Activated CD8-positive, alpha-beta memory T cell treated with anti-CD3 and anti-CD28 coated beads, Interleukin-2, amount 50 U/mL, for 1 hour (primary cell): Measurements from ENCODE around the gene PRR9.
"Not testable (repeated sequence)": the region's sequence is repeated elsewhere in the genome, so short reads cannot be mapped to it uniquely, and the experiment has no call there.

Experiments used
- DNase-seq: peaks from one replicate; pipeline ENCODE4 v3.0.0-alpha.2; 2020; ENCODE audit errors: extremely low read depth

Gene PRR9

GRCh38 chr1:153217212-153217611 lies at the start of gene PRR9:
TSS of gene PRR9 (plus strand) at chr1:153217584. CDS start at chr1:153218145, 561 bp downstream.
- DNase-seq: no peak

- no peak for DNase-seq
Measured at GRCh38 chr1:153168686-153169085, 48.7 kb upstream of the PRR9 start.

- DNase-seq: no peak
Measured at GRCh38 chr1:153174624-153175023, 42.8 kb upstream of the PRR9 start.

- no peak for DNase-seq
Measured at GRCh38 chr1:153178922-153179321, 38.5 kb upstream of the PRR9 start.

- no peak for DNase-seq
Measured at GRCh38 chr1:153180556-153180955, 36.8 kb upstream of the PRR9 start.

GRCh38 chr1:153188301-153188700 lies 29.1 kb upstream of the PRR9 start:
- not testable (repeated sequence) for DNase-seq

GRCh38 chr1:153190373-153190772 lies 27.0 kb upstream of the PRR9 start:
- DNase-seq: no peak

- DNase-seq: no peak
Measured at GRCh38 chr1:153192697-153193096, 24.7 kb upstream of the PRR9 start.

DNA sequence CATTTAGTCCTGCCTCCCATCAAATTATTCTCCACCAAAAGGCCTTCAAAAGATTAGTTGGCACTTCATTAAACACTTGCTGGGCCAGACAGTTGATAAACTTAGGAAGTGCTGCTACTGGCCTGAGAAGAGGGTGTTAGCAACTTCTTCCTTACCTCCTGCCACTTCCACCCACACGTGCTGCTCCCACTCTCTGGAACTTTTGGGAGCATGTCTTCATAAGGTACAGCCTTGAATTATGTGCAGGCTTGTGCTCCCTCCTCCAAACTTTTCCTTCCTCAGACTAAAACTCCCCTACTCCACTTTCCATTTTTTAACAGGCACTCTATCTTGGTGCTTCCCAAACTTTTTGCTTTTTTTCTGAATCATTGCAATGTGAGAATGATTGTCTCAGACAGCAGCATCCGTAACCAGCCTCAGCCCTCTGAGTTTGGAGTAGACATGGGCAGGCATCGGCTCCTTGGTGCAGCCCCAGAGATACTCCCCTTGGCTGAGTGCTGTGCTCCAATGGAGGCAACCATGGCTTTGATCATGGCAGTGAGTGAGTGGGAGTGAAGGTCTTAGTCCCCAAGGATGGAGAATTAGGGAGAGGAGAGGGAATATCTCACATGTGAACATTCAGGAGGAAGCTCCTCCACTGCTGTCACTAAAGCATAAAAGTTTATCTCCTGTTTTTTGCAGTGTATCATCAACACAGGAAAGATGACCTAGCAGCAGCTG lies 22.9 kb upstream of the PRR9 start:
- no peak for DNase-seq

GRCh38 chr1:153195216-153195615 lies 22.2 kb upstream of the PRR9 start:
- DNase-seq: no peak

DNA sequence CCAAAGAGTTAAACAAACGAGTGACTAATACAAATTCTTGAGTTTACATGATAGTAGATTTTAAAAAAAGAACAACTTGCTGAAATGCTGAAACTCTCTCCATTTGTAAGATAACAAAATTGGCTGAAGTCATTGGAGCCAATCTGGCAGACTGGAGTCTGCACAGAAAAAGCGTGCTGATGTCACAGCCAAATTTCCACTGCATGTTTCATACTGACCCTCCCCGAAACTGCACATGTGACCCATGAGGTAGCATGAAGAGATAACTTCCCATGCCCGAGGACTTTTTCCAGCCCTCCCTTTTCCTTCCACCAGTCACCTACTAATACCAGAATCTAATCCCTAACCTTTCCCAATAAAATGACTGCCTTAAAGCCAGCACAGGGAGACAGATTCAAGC lies 15.4 kb upstream of the PRR9 start:
- DNase-seq: no peak

- DNase-seq: no peak
Measured at GRCh38 chr1:153203130-153203529, 14.3 kb upstream of the PRR9 start, which contains the start of gene LELP1. TSS of gene LELP1 (plus strand) at chr1:153203430. CDS start at chr1:153204708, 1,278 bp downstream.

DNA sequence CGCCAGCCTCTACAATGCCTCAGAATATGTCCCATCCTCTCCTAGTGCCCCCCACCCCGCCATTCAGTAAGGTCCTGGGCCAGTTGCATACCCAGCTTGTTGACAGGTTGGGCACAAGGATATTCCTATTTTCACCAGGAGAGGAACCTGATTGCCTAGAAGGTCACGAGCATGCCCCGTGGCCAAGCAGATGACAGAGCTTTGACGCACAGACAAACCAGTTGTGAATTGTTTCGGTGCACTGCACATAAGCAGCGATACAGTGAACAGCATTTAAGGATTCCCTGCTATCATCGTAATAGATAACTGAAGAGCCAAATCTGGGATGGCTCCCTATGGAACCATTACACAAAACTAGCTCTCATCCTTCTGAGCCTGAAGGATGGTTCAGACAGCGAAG lies 10.8 kb upstream of the PRR9 start:
- no peak for DNase-seq

- no peak for DNase-seq
Measured at GRCh38 chr1:153210206-153210605, 7.2 kb upstream of the PRR9 start.

- DNase-seq: no peak
Measured at GRCh38 chr1:153212201-153212600, 5.2 kb upstream of the PRR9 start.

GRCh38 chr1:153213519-153213918 lies 3.9 kb upstream of the PRR9 start:
- no peak for DNase-seq

DNA sequence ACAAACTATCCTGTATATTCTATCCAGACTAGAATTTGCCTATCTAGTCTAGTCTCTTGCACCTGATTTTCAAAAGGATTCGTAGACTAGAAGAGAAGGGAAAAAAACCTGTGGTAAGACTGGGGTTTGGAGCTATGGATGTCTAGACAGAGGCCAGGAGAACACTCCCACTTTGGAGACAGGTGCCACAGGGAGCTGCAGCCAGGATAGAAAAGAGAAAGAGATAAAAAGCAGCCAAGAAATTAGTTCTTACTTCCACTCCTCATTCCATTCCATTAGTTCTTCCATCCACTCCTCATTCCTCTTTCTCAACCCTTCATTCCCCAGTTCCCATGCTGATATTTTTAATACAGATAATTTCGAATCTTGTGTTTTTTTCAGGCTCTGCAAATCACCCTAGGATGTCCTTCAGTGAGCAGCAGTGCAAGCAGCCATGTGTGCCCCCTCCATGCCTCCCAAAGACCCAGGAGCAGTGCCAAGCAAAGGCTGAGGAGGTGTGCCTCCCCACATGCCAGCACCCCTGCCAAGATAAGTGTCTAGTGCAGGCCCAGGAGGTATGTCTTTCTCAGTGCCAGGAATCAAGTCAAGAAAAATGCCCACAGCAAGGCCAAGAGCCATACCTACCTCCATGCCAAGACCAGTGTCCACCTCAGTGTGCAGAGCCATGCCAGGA lies 496 bp downstream of the PRR9 start:
- DNase-seq: no peak

DNA sequence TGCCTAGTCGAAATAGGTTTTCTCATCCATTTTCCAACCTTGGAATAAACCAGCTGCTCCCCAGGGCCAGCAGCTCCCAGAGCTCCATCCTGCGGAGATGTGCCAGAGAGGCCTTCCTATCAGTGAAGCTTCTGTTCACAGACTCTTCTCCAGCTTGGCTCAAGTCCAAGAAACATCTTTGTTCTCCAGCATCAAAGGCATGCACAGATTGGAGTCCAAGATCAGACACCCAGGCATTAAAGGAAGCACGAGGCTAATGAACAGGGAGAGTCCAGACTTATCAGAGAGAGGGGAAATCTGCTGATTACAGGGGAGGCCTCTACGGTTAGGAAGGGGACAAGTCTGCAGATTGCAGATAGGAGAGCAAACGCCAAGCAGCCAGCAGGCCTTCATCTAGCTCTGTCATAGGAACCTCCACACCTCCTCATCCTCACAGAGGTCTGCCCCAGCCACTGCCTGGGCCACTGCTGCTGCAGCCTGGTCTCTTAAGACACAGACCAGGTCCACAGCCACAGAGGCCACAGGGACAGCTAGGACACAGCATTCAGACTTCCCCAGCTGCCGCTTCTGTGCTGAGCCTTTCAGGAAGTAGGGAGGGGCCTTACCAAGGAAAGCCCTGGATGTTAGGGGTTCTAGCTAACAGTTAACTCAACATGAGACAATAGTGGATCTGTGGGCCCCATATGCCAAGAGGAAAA lies 3.4 kb downstream of the PRR9 start:
- no peak for DNase-seq

DNA sequence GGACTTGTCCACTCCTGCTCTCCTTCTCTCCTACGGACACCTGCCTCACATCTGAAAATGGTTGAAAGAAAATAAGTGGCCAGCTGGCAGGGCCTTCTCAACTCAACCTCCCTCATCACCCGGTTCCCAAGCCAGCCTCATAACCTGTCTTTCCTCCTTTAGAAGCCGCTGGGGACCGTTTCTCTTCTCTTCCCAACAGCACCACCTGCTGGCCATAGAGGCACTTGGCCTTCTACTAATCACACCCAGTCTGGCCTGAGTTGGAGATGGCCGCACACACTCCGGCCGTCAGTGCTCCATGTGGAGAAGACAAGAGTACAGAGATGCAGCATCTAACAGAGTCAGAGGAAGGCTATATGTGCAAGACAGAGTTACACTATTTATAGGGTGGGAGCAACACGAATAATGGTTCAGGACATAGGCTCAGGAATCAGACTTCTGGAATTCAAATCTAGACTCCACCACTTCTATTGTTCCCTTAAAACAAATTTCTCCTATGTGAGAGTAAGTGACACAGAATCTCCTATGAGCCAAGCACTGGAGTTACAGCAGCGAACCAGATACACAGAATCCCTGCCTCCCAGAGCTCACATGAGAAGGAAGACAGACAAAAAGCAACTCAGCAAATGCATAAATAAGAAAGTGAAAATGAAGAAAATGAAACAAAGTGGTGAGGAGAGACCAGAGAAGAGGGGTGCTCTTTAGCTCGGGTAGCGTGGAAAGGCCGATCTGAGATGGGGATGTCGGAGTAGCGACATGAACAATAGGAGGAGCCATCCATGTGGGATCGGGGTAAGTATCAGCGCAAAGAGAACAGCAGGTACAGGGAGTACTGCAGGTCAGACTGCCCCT lies 5.9 kb downstream of the PRR9 start:
- not testable (repeated sequence) for DNase-seq

- DNase-seq: no peak
Measured at GRCh38 chr1:153227810-153228209, 10.4 kb downstream of the PRR9 start.

DNA sequence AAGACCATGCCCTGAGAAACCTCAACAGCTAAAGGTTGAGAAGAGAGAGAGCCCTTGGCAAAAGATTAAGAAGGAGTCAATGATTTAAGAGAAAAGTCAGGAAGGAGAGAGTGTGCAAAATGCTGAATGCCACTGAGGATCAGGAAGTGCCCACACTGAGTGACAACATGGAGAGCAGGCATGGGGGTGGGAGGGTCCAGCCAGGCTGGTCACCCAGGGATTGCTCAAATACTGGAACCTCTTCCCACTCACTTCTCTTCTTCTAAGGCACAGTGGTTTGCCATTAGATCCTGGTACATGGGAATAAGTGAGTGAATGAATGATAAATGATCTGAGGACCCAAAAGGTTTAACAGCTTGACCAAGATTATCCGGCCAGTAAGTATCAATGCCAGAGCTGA lies 11.1 kb downstream of the PRR9 start:
- DNase-seq: no peak
